CD4-positive, alpha-beta T cell (primary cell): ENCODE measurements around the gene SUCLG2. TPM values are rescaled to one million over a fixed set of nuclear protein-coding genes. Genes with fewer than 3 reads are reported as not detected.
A peak's percentile ranks its signal among the peaks of the same experiment; 100 is the strongest.

Experiments
- ATAC-seq: fragments of 200-7000 bp; cut with Tn5 transposase; one replicate; pipeline ENCODE4 v1.10.0; 2022; ENCODE audit warnings: mild to moderate bottlenecking; ENCODE audit not compliant: poor library complexity
- CTCF ChIA-PET: fragments of 350-600 bp; sonication (Branson Sonifier 250); formaldehyde crosslinking; loops from one replicate; lab custom pipeline; 2021; ENCODE audit warnings: antibody characterized with exemption, inconsistent platforms; lab: Charles Lee
- POLR2A ChIA-PET: fragments of 350-600 bp; sonication (Branson Sonifier 250); formaldehyde crosslinking; loops from one replicate; lab custom pipeline; 2021; ENCODE audit warnings: antibody characterized with exemption, inconsistent platforms; lab: Charles Lee
- DNase-seq, 14 experiments: peaks; one replicate each; pipeline ENCODE4 v3.0.0-alpha.2; 2013 to 2020; ENCODE audit warnings: mixed read lengths in 2 of 14
- H3K27ac ChIP-seq, 2 donors: one replicate each; pipeline versions ENCODE4 v1.5.1 to v1.7.0; 2013; ENCODE audit warnings: low read length in 2 of 2, low read depth in 1 of 2, mild to moderate bottlenecking in 1 of 2
- H3K27me3 ChIP-seq, 2 experiments: 1 replicate in 1 of 2; 2 replicates in 1 of 2; pipeline versions ENCODE4 v1.6.1 to v1.7.0; 2013; ENCODE audit warnings: low read length in 2 of 2, control low read depth in 1 of 2, mild to moderate bottlenecking in 1 of 2, moderate library complexity in 1 of 2; ENCODE audit not compliant: insufficient read depth in 2 of 2, control insufficient read depth in 1 of 2
- H3K36me3 ChIP-seq: one replicate; pipeline ENCODE4 v1.6.1; 2013; ENCODE audit warnings: low read length, control low read depth; ENCODE audit not compliant: insufficient read depth
- H3K4me1 ChIP-seq: one replicate; pipeline ENCODE4 v1.6.1; 2013; ENCODE audit warnings: low read length, control low read depth; ENCODE audit not compliant: insufficient read depth
- H3K4me3 ChIP-seq: one replicate; pipeline ENCODE4 v1.5.1; 2013; ENCODE audit warnings: mild to moderate bottlenecking, low read length, moderate library complexity
- H3K9me3 ChIP-seq, 2 experiments: 1 replicate in 1 of 2; 2 replicates in 1 of 2; pipeline versions ENCODE4 v1.6.1 to v1.7.0; 2013; ENCODE audit warnings: low read length in 2 of 2, mild to moderate bottlenecking in 2 of 2, control low read depth in 1 of 2, moderate library complexity in 1 of 2; ENCODE audit not compliant: control insufficient read depth in 1 of 2, insufficient read depth in 1 of 2
- H3K27ac Mint-ChIP-seq: one replicate; pipeline ENCODE4 v1.8.0; 2020; ENCODE audit warnings: mixed read lengths
- H3K27me3 Mint-ChIP-seq: one replicate; pipeline ENCODE4 v1.8.0; 2021; ENCODE audit warnings: mixed read lengths
- H3K36me3 Mint-ChIP-seq: one replicate; pipeline ENCODE4 v1.8.0; 2021; ENCODE audit warnings: low read depth, mixed read lengths
- H3K4me1 Mint-ChIP-seq: one replicate; pipeline ENCODE4 v1.8.0; 2021; ENCODE audit warnings: low read depth, mixed read lengths
- H3K4me3 Mint-ChIP-seq: one replicate; pipeline ENCODE4 v1.8.0; 2020; ENCODE audit warnings: mild to moderate bottlenecking, mixed read lengths
- H3K9me3 Mint-ChIP-seq: one replicate; pipeline ENCODE4 v1.8.0; 2020; ENCODE audit warnings: mixed read lengths
- intact Hi-C, 2 experiments: fragments of 100-400 bp; cut with DNase I in 1 of 2; cut with micrococcal nuclease in 1 of 2; formaldehyde crosslinking; loops; one replicate each; pipeline versions ENCODE4 v1.15.1 to v1.9.0; 2023 to 2025; cut with DNase I, micrococcal nuclease
- total RNA-seq, 174 experiments: library from RNA in 2 of 174; stranded (reverse) in 2 of 174; gene quantifications; one replicate each; pipeline ENCODE4 v1.2.3 and lab custom pipeline; 2021 to 2026
- TF ChIP-seq, protein P1 (sequence below): fragments of 200-600 bp; IDR thresholded peaks from one replicate; pipeline ENCODE4 v1.8.0; 2022; ENCODE audit warnings: antibody characterized with exemption, mild to moderate bottlenecking

Gene SUCLG2
- total RNA-seq, 2 experiments from 2014 or later: 51.7 to 52.4 TPM

DNA sequence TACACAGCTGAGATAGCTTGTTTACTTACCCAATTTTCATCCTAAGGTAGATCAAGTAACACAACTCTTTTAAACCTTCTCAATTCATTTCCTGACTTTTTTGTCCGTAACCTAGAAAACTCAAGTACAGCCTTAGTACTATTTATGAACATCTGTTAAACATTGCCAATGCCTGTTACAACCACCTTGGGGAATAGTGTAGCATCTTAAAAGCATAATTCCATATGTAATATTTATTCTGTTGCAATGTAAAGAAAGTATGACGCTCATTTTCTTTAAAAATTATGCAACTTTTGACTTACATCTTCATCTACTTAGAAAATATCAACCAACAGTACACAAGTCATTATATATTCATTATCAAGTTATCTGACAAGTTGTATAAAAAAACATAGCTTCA is 54.6 kb downstream of the SUCLG2 start:
- intact Hi-C loops: loop anchor here in 1 of 2 experiments (10.0 kb wide), 1 partner anchor 195 kb away; no protein-coding TSS in a partner anchor
- peak overlapping the region in 1 of 2 donors; percentile 6 for H3K27ac ChIP-seq

DNA sequence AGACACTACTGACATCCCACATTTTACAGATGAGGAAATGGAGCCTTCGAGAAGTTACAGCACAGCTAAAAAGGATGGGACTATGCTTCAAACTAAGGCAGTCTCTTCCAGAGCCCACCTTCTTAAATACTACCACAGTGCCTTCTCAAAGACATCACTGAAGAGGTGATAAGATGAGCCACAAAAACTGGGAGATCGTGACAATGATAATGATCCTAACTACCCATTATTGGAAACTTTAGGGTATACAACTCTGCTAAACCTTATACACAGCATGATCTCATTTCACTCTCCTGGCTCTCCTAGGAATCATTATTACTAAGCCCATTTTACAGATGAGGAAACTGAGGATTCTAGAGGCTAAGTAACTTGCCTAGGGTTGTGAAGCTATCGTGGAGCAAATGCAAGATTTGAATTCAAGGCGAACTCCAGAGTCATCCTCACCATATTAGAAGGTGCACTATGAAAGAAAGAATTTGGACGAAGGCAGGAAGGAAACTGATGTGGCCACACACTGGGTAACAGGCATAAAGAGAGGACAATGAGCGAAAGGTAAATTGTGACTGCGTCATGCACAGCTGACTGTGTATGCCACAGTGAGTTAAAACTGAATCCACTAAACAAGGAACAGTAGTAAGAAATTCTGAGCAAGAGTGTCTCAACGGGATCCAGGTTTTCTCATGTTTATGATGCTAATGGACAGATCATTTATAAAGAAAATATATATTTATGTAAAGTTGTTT is 55.4 kb downstream of the SUCLG2 start:
- ChIA-PET CTCF (interaction anchor here (0.6 kb wide), 1 partner anchor 422 kb away, joined by 5 read pairs; no protein-coding TSS in a partner anchor), POLR2A (no interaction called here)
- Histone ChIP-seq H3K9me3 (no peaks in the 10 kb centered on the region), H3K4me3 (no peak overlapping the region), H3K27me3 (no peaks in the 10 kb centered on the region), H3K27ac (no peak overlapping the region), H3K4me1 (peaks cover 22% of the 10 kb centered on the region), H3K36me3 (peaks cover 18% of the 10 kb centered on the region)
- peaks cover 50% of the 10 kb centered on the region for H3K36me3 Mint-ChIP-seq
- H3K4me3 Mint-ChIP-seq: peak overlapping the region; percentile 1
- TF ChIP-seq, protein P1, sequence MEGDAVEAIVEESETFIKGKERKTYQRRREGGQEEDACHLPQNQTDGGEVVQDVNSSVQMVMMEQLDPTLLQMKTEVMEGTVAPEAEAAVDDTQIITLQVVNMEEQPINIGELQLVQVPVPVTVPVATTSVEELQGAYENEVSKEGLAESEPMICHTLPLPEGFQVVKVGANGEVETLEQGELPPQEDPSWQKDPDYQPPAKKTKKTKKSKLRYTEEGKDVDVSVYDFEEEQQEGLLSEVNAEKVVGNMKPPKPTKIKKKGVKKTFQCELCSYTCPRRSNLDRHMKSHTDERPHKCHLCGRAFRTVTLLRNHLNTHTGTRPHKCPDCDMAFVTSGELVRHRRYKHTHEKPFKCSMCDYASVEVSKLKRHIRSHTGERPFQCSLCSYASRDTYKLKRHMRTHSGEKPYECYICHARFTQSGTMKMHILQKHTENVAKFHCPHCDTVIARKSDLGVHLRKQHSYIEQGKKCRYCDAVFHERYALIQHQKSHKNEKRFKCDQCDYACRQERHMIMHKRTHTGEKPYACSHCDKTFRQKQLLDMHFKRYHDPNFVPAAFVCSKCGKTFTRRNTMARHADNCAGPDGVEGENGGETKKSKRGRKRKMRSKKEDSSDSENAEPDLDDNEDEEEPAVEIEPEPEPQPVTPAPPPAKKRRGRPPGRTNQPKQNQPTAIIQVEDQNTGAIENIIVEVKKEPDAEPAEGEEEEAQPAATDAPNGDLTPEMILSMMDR: no peak
- intact Hi-C loops: loop anchor here in 1 of 2 experiments (10.0 kb wide), 1 partner anchor 196 kb away; no protein-coding TSS in a partner anchor
- peak overlapping the region; percentile 81 for H3K27ac Mint-ChIP-seq
- no peaks in the 10 kb centered on the region for H3K27me3 Mint-ChIP-seq
- peaks cover 87% of the 10 kb centered on the region for H3K4me1 Mint-ChIP-seq
- DNase-seq: no peak
- no peaks in the 10 kb centered on the region for H3K9me3 Mint-ChIP-seq
- ATAC-seq: no peak

More for the DNA sequence above, 54.6 kb downstream of the SUCLG2 start:
- Mint-ChIP-seq H3K4me3 (no peak overlapping the region), H3K9me3 (no peaks in the 10 kb centered on the region), H3K36me3 (peaks cover 52% of the 10 kb centered on the region), H3K4me1 (peaks cover 88% of the 10 kb centered on the region), H3K27me3 (no peaks in the 10 kb centered on the region), H3K27ac (peak overlapping the region; percentile 81)
- ATAC-seq (no peak), DNase-seq (no peak)
- TF ChIP-seq, protein P1: no peak
- CTCF ChIA-PET: interaction anchor here (0.6 kb wide), 1 partner anchor 421 kb away, joined by 5 read pairs; no protein-coding TSS in a partner anchor
- peaks cover 18% of the 10 kb centered on the region for H3K36me3 ChIP-seq
- POLR2A ChIA-PET: interaction anchor here (0.7 to 1.1 kb wide), 4 partner anchors 30 to 138 kb away, joined by 3 read pairs; no protein-coding TSS in a partner anchor
- peaks cover 21% of the 10 kb centered on the region for H3K4me1 ChIP-seq
- H3K4me3 ChIP-seq: no peak overlapping the region
- H3K9me3 ChIP-seq: no peaks in the 10 kb centered on the region
- no peaks in the 10 kb centered on the region for H3K27me3 ChIP-seq

DNA sequence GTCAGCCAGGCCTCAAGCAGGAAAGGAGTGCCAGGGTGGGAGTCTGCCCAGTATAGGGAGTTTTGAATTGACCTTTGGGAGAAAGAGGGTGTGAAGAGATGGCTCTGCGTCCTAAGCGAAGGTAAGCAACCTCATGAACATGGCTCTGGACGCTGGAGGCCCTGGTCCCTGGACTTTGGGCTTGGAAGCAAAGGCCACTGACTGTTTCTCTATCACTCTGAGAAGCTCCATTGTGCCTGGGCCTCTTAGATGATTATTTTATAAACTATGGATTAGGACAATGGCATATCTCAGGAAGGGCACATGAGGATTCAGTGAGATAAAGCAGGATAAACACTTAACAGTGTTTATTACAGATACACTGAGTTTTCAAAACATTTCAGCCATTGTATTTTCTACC is 59.0 kb downstream of the SUCLG2 start:
- no peak overlapping the region for H3K27ac Mint-ChIP-seq
- intact Hi-C loops: loop anchor here in 1 of 2 experiments (10.0 kb wide), 1 partner anchor 199 kb away; no protein-coding TSS in a partner anchor
- H3K27me3 ChIP-seq: no peaks in the 10 kb centered on the region
- H3K9me3 Mint-ChIP-seq: no peaks in the 10 kb centered on the region
- no peaks in the 10 kb centered on the region for H3K9me3 ChIP-seq
- no peak overlapping the region for H3K4me3 ChIP-seq
- ATAC-seq: no peak
- no peaks in the 10 kb centered on the region for H3K27me3 Mint-ChIP-seq
- peaks cover 10% of the 10 kb centered on the region for H3K4me1 ChIP-seq
- no peak overlapping the region for H3K27ac ChIP-seq
- DNase-seq: no peak
- H3K36me3 Mint-ChIP-seq: peaks cover 69% of the 10 kb centered on the region
- H3K36me3 ChIP-seq: peaks cover 23% of the 10 kb centered on the region
- CTCF ChIA-PET: no interaction called here
- POLR2A ChIA-PET: no interaction called here
- H3K4me1 Mint-ChIP-seq: peaks cover 82% of the 10 kb centered on the region
- H3K4me3 Mint-ChIP-seq: no peak overlapping the region
- TF ChIP-seq, protein P1: no peak
